ENCODE results near the gene KRTAP9-1. TPM values are rescaled to one million over a fixed set of nuclear protein-coding genes. Genes with fewer than 3 reads are reported as not detected.

The KRTAP9-1 gene
- total RNA-seq, 1 experiment from 2014 or later: not detected

Other genes with a start within 250 kb of the KRTAP9-1 start
- not detected in 2 replicates for gene KRT39, start 222.9 kb upstream of the KRTAP9-1 start, total RNA-seq (2014; rRNA removed; shearing (Covaris generic))
- not detected in 2 replicates for gene KRT40, start 205.6 kb upstream of the KRTAP9-1 start, total RNA-seq (2014; rRNA removed; shearing (Covaris generic))
- not detected in 2 replicates for gene KRTAP3-3, start 195.7 kb upstream of the KRTAP9-1 start, total RNA-seq (2014; rRNA removed; shearing (Covaris generic))
- not detected in 2 replicates for gene KRTAP3-2, start 190.0 kb upstream of the KRTAP9-1 start, total RNA-seq (2014; rRNA removed; shearing (Covaris generic))
- not detected in 2 replicates for gene KRTAP3-1, start 180.8 kb upstream of the KRTAP9-1 start, total RNA-seq (2014; rRNA removed; shearing (Covaris generic))
- gene KRTAP1-5, start 162.7 kb upstream of the KRTAP9-1 start, total RNA-seq (2014; rRNA removed; shearing (Covaris generic)): not detected in 2 replicates
- gene KRTAP1-4, start 159.7 kb upstream of the KRTAP9-1 start, total RNA-seq (2014; rRNA removed; shearing (Covaris generic)): not detected in 2 replicates
- not detected in 2 replicates for gene KRTAP1-3, start 155.0 kb upstream of the KRTAP9-1 start, total RNA-seq (2014; rRNA removed; shearing (Covaris generic))
- not detected in 2 replicates for gene KRTAP1-1, start 148.4 kb upstream of the KRTAP9-1 start, total RNA-seq (2014; rRNA removed; shearing (Covaris generic))
- gene KRTAP2-1, start 142.6 kb upstream of the KRTAP9-1 start, total RNA-seq (2014; rRNA removed; shearing (Covaris generic)): not detected in 2 replicates
- gene KRTAP2-2, start 134.7 kb upstream of the KRTAP9-1 start, total RNA-seq (2014; rRNA removed; shearing (Covaris generic)): not detected in 2 replicates
- 0.69 and 1.00 TPM in 2 replicates for gene KRTAP2-3, start 129.8 kb upstream of the KRTAP9-1 start, total RNA-seq (2014; rRNA removed; shearing (Covaris generic))
- gene KRTAP2-4, start 124.0 kb upstream of the KRTAP9-1 start, total RNA-seq (2014; rRNA removed; shearing (Covaris generic)): not detected in 2 replicates
- not detected in 2 replicates for gene KRTAP4-7, start 105.7 kb upstream of the KRTAP9-1 start, total RNA-seq (2014; rRNA removed; shearing (Covaris generic))
- gene KRTAP4-8, start 91.7 kb upstream of the KRTAP9-1 start, total RNA-seq (2014; rRNA removed; shearing (Covaris generic)): not detected in 2 replicates
- not detected in 2 replicates for gene KRTAP4-16, start 87.7 kb upstream of the KRTAP9-1 start, total RNA-seq (2014; rRNA removed; shearing (Covaris generic))
- gene KRTAP4-9, start 84.5 kb upstream of the KRTAP9-1 start, total RNA-seq (2014; rRNA removed; shearing (Covaris generic)): 0.22 TPM in 1 of 2 replicates, not detected in the other
- not detected in 2 replicates for gene KRTAP4-11, start 71.5 kb upstream of the KRTAP9-1 start, total RNA-seq (2014; rRNA removed; shearing (Covaris generic))
- gene KRTAP4-12, start 65.7 kb upstream of the KRTAP9-1 start, total RNA-seq (2014; rRNA removed; shearing (Covaris generic)): not detected in 2 replicates
- not detected in 2 replicates for gene KRTAP4-6, start 49.3 kb upstream of the KRTAP9-1 start, total RNA-seq (2014; rRNA removed; shearing (Covaris generic))
- gene KRTAP4-5, start 40.1 kb upstream of the KRTAP9-1 start, total RNA-seq (2014; rRNA removed; shearing (Covaris generic)): not detected in 2 replicates
- not detected in 2 replicates for gene KRTAP4-4, start 29.1 kb upstream of the KRTAP9-1 start, total RNA-seq (2014; rRNA removed; shearing (Covaris generic))
- not detected in 2 replicates for gene KRTAP4-3, start 21.7 kb upstream of the KRTAP9-1 start, total RNA-seq (2014; rRNA removed; shearing (Covaris generic))
- not detected in 2 replicates for gene KRTAP4-2, start 11.7 kb upstream of the KRTAP9-1 start, total RNA-seq (2014; rRNA removed; shearing (Covaris generic))
- gene KRTAP4-1, start 5.0 kb upstream of the KRTAP9-1 start, total RNA-seq (2014; rRNA removed; shearing (Covaris generic)): 0.26 TPM in 1 of 2 replicates, not detected in the other
- gene KRTAP9-2, start 36.8 kb downstream of the KRTAP9-1 start, total RNA-seq (2014; rRNA removed; shearing (Covaris generic)): not detected in 2 replicates
- gene KRTAP9-3, start 42.6 kb downstream of the KRTAP9-1 start, total RNA-seq (2014; rRNA removed; shearing (Covaris generic)): not detected in 2 replicates
- gene KRTAP9-8, start 48.1 kb downstream of the KRTAP9-1 start, total RNA-seq (2014; rRNA removed; shearing (Covaris generic)): not detected in 2 replicates
- gene KRTAP9-4, start 59.8 kb downstream of the KRTAP9-1 start, total RNA-seq (2014; rRNA removed; shearing (Covaris generic)): not detected in 2 replicates
- not detected in 2 replicates for gene KRTAP9-9, start 65.5 kb downstream of the KRTAP9-1 start, total RNA-seq (2014; rRNA removed; shearing (Covaris generic))
- gene KRTAP9-6, start 75.5 kb downstream of the KRTAP9-1 start, total RNA-seq (2014; rRNA removed; shearing (Covaris generic)): not detected in 2 replicates
- not detected in 2 replicates for gene KRTAP9-7, start 85.8 kb downstream of the KRTAP9-1 start, total RNA-seq (2014; rRNA removed; shearing (Covaris generic))
- 0.16 TPM in 1 of 2 replicates, not detected in the other for gene KRTAP29-1, start 113.0 kb downstream of the KRTAP9-1 start, total RNA-seq (2014; rRNA removed; shearing (Covaris generic))
- gene KRTAP16-1, start 119.4 kb downstream of the KRTAP9-1 start, total RNA-seq (2014; rRNA removed; shearing (Covaris generic)): not detected in 2 replicates
- not detected in 2 replicates for gene KRTAP17-1, start 125.8 kb downstream of the KRTAP9-1 start, total RNA-seq (2014; rRNA removed; shearing (Covaris generic))
- gene KRT33A, start 160.9 kb downstream of the KRTAP9-1 start, total RNA-seq (2014; rRNA removed; shearing (Covaris generic)): not detected in 2 replicates
- not detected in 2 replicates for gene KRT33B, start 179.9 kb downstream of the KRTAP9-1 start, total RNA-seq (2014; rRNA removed; shearing (Covaris generic))
- 0.31 and 1.1 TPM in 2 replicates for gene KRT34, start 192.4 kb downstream of the KRTAP9-1 start, total RNA-seq (2014; rRNA removed; shearing (Covaris generic))
- not detected in 2 replicates for gene KRT31, start 207.7 kb downstream of the KRTAP9-1 start, total RNA-seq (2014; rRNA removed; shearing (Covaris generic))
- not detected in 2 replicates for gene KRT37, start 234.7 kb downstream of the KRTAP9-1 start, total RNA-seq (2014; rRNA removed; shearing (Covaris generic))

Data from A172 (cell line).